ENCODE measurements around the gene FERMT1. TPM values are rescaled to one million over a fixed set of nuclear protein-coding genes. Genes with fewer than 3 reads are reported as not detected.
A peak's percentile ranks its signal among the peaks of the same experiment; 100 is the strongest.

Gene FERMT1
- total and polyA plus RNA-seq, 2 of the 13 experiments (the other 11 are each of a cell fraction or from before 2014, with no cell fraction given), result 15.8 to 29.5 TPM

- TF ChIP-seq ZHX2 (IDR thresholded peaks at IDR 0.05; ENCODE audit: low read depth), result no peak
- TF ChIP-seq ZHX2 (CRISPR knock-in tag; IDR thresholded peaks at IDR 0.05; ENCODE audit: borderline replicate concordance), result no peak
- peak; percentile 44; the same call in 1 of the 2 replicates for TF ChIP-seq HIVEP1 (CRISPR knock-in tag; IDR thresholded peaks at IDR 0.05)
- TF ChIP-seq RXRB (CRISPR knock-in tag; IDR thresholded peaks at IDR 0.05; ENCODE audit: borderline replicate concordance), result no peak
- no peak for TF ChIP-seq RCOR2 (CRISPR knock-in tag; IDR thresholded peaks at IDR 0.05)
- TF ChIP-seq ZNF644 (CRISPR knock-in tag; IDR thresholded peaks at IDR 0.05; ENCODE audit: low read depth), result no peak
- TF ChIP-seq BCL6 (CRISPR knock-in tag; IDR thresholded peaks at IDR 0.05), result 0 out of 2 replicates have a peak, but pooled peaks have one; percentile 30
- peak; percentile 71; the same call in 1 of the 2 replicates for TF ChIP-seq KMT2B (CRISPR knock-in tag; IDR thresholded peaks at IDR 0.05)
- peak; percentile 31; the same call in 1 of the 2 replicates for TF ChIP-seq HBP1 (CRISPR knock-in tag; IDR thresholded peaks at IDR 0.05; ENCODE audit: low read depth)
- no peak for TF ChIP-seq HOXA7 (CRISPR knock-in tag; IDR thresholded peaks at IDR 0.05)
- TF ChIP-seq ZSCAN30 (CRISPR knock-in tag; IDR thresholded peaks at IDR 0.05), result 0 out of 2 replicates have a peak, but pooled peaks have one; percentile 2
- TF ChIP-seq ZFP37 (CRISPR knock-in tag; IDR thresholded peaks at IDR 0.05; ENCODE audit: borderline replicate concordance), result 0 out of 2 replicates have a peak, but pooled peaks have one; percentile 29
- TF ChIP-seq SALL2 (CRISPR knock-in tag; IDR thresholded peaks at IDR 0.05), result no peak
- no peak for TF ChIP-seq NR3C1 (CRISPR knock-in tag; IDR thresholded peaks at IDR 0.05)
- TF ChIP-seq ZNF558 (CRISPR knock-in tag; IDR thresholded peaks at IDR 0.05; ENCODE audit: borderline replicate concordance), result no peak
- TF ChIP-seq HCFC1 (IDR thresholded peaks at IDR 0.05; ENCODE audit: low read depth, low read length), result no peak
- no peak for TF ChIP-seq DDIT3 (CRISPR knock-in tag; IDR thresholded peaks at IDR 0.05)
- no peak for TF ChIP-seq IRF1 (CRISPR knock-in tag; IDR thresholded peaks at IDR 0.05; ENCODE audit: low read depth)
- TF ChIP-seq ZNF704 (CRISPR knock-in tag; IDR thresholded peaks at IDR 0.05; ENCODE audit: borderline replicate concordance), result no peak
Observed at GRCh38 chr20:6122111-6122872, 538 bp downstream of the FERMT1 start (continued).
